ENCODE results near the gene PLEKHG3. TPM values are rescaled to one million over a fixed set of nuclear protein-coding genes. Genes with fewer than 3 reads are reported as not detected.
A peak's percentile ranks its signal among the peaks of the same experiment; 100 is the strongest.

Gene PLEKHG3
- polyA plus RNA-seq, 3 donors: 6.3 to 21.6 (median 13.0) TPM

DNA sequence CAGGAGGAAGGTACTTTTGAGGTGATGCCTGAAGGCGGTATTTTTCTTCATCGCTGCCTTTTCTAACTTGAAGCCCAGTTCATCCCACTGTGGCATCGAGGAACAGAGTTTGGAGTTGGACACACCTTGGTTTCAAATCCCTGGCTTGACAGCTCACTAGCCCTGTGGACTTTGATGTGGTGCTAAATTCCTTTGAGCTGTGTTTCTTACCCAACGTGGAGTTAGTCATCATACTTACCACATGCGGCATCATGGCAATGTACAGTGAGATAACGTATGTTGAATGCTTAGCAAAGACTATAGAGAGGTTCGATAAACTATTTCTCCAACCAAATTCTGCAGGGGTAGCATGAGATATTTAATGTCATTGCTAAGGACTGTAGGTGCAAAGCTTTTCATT lies 3.4 kb downstream of the PLEKHG3 start:
- Histone ChIP-seq H3K36me3 (replicated peaks in 1 of 2; ENCODE audit: control insufficient read depth in 1 of 2, insufficient read depth in 2 of 2, low read length in 2 of 2) (no peaks in the 10 kb centered on the region), H3K79me2 (ENCODE audit: insufficient read depth, low read length) (peaks cover 32% of the 10 kb centered on the region), H2AFZ (ENCODE audit: insufficient read depth, low read depth, low read length, poor library complexity, severe bottlenecking) (no peak overlapping the region), H3K9ac (ENCODE audit: insufficient read depth, low read length, poor library complexity, severe bottlenecking) (peak overlapping the region; percentile 55), H3K4me3 (replicated peaks in 1 of 3; ENCODE audit: low read depth in 2 of 3, low read length in 3 of 3) (peak overlapping the region in 1 of 3 experiments; percentile 56), H4K20me1 (ENCODE audit: insufficient read depth, low read length) (no peaks in the 10 kb centered on the region), H3K9me3 (replicated peaks in 1 of 2; ENCODE audit: control insufficient read depth in 1 of 2, insufficient read depth in 1 of 2, low read length in 2 of 2) (no peaks in the 10 kb centered on the region), H3K27me3 (ENCODE audit: control insufficient read depth in 2 of 2, insufficient read depth in 2 of 2, low read length in 2 of 2) (peaks cover 10 to 13% of the 10 kb centered on the region in 2 donors), H3K4me2 (replicated peaks; ENCODE audit: extremely low read depth, low read length, poor library complexity, severe bottlenecking) (peak overlapping the region; percentile 58), H3K4me1 (ENCODE audit: control insufficient read depth in 1 of 2, insufficient read depth in 2 of 2, low read length in 2 of 2) (peaks cover 77 to 88% of the 10 kb centered on the region in 2 donors), H3K27ac (ENCODE audit: low read depth in 1 of 2, low read length in 2 of 2) (peak overlapping the region; percentile 85 to 86)
- H3K4me1 Mint-ChIP-seq: peaks cover 75% of the 10 kb centered on the region
- peaks cover 10 to 23% (median 11%) of the 10 kb centered on the region in 3 donors for H3K27me3 Mint-ChIP-seq (ENCODE audit: low read depth in 3 of 3)
- H3K36me3 Mint-ChIP-seq: peaks cover 11 to 19% of the 10 kb centered on the region in 2 donors
- H3K4me3 Mint-ChIP-seq: no peak overlapping the region
- peak overlapping the region; percentile 93 to 98 (median 96) for H3K27ac Mint-ChIP-seq
- intact Hi-C loops (cut with micrococcal nuclease): loop anchor here (1.0 to 5.0 kb wide), 2 partner anchors 8 to 35 kb away; no protein-coding TSS in a partner anchor
- WGBS (ENCODE audit: insufficient coverage): no CpG with 5 or more reads among the region's 7 CpGs
- no peak for TF ChIP-seq CTCF (IDR thresholded peaks at IDR 0.05)
- H3K9me3 Mint-ChIP-seq: peaks cover 0 to 5% (median under 1%) of the 10 kb centered on the region in 7 donors
- peak; percentile 71 to 91 (median 84) for DNase-seq

GRCh38 chr14:64708148-64709004 lies 4.2 kb downstream of the PLEKHG3 start:
- H3K27ac Mint-ChIP-seq: peak overlapping the region; percentile 93 to 98 (median 96)
- Histone ChIP-seq H3K4me3 (replicated peaks in 1 of 3; ENCODE audit: low read depth in 2 of 3, low read length in 3 of 3) (peak overlapping the region in 2 of 3 experiments; percentile 6 to 56), H3K27ac (ENCODE audit: low read depth in 1 of 2, low read length in 2 of 2) (peak overlapping the region; percentile 85 to 86), H3K27me3 (ENCODE audit: control insufficient read depth in 2 of 2, insufficient read depth in 2 of 2, low read length in 2 of 2) (peaks cover 3 to 6% of the 10 kb centered on the region in 2 donors), H4K20me1 (ENCODE audit: insufficient read depth, low read length) (no peaks in the 10 kb centered on the region), H3K79me2 (ENCODE audit: insufficient read depth, low read length) (peaks cover 32% of the 10 kb centered on the region), H3K36me3 (replicated peaks in 1 of 2; ENCODE audit: control insufficient read depth in 1 of 2, insufficient read depth in 2 of 2, low read length in 2 of 2) (no peaks in the 10 kb centered on the region), H3K9ac (ENCODE audit: insufficient read depth, low read length, poor library complexity, severe bottlenecking) (peak overlapping the region; percentile 55), H2AFZ (ENCODE audit: insufficient read depth, low read depth, low read length, poor library complexity, severe bottlenecking) (peak overlapping the region; percentile 54), H3K4me2 (replicated peaks; ENCODE audit: extremely low read depth, low read length, poor library complexity, severe bottlenecking) (peak overlapping the region; percentile 58), H3K4me1 (ENCODE audit: control insufficient read depth in 1 of 2, insufficient read depth in 2 of 2, low read length in 2 of 2) (peaks cover 69 to 82% of the 10 kb centered on the region in 2 donors), H3K9me3 (replicated peaks in 1 of 2; ENCODE audit: control insufficient read depth in 1 of 2, insufficient read depth in 1 of 2, low read length in 2 of 2) (no peaks in the 10 kb centered on the region)
- WGBS (ENCODE audit: insufficient coverage): 3% methylated on average over 8 of the region's 18 CpGs
- peaks cover 0 to 5% (median 2%) of the 10 kb centered on the region in 7 donors for H3K9me3 Mint-ChIP-seq
- H3K36me3 Mint-ChIP-seq: peaks cover 11 to 14% of the 10 kb centered on the region in 2 donors
- H3K4me3 Mint-ChIP-seq: peak overlapping the region; percentile 66 to 76
- intact Hi-C loops (cut with micrococcal nuclease): loop anchor here (1.0 to 5.0 kb wide), 2 partner anchors 9 to 36 kb away; no protein-coding TSS in a partner anchor
- H3K4me1 Mint-ChIP-seq: peaks cover 68% of the 10 kb centered on the region
- peaks cover 3 to 16% (median 4%) of the 10 kb centered on the region in 3 donors for H3K27me3 Mint-ChIP-seq (ENCODE audit: low read depth in 3 of 3)
- peak; percentile 91 to 95 (median 92) for DNase-seq
- TF ChIP-seq CTCF (IDR thresholded peaks at IDR 0.05): no peak

All from CD14-positive monocyte (primary cell).